ENCODE results near the gene SUN3.
"Not testable (repeated sequence)": the region's sequence is repeated elsewhere in the genome, so short reads cannot be mapped to it uniquely, and the experiment has no call there.

The SUN3 gene

DNA sequence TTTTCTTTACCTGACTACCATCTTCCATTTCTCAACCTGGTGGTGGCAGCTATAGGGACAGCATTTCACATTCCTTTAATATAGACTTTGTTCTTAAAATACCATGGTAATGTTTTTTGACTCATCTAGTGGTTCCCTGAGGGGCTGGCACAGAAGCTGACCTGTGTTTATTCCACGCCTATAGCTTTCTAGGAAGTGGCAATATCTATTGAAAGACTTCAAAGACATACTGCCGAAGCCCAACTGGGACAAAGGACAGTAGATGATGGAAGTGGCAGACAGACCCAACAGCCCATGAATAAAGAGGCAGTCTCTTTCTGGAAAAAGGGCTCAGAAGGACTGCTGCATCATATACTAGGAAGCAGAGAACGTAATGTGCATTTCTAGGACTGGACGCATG, 11.2 kb downstream of the SUN3 start:
- no peak for FAIRE-seq

DNA sequence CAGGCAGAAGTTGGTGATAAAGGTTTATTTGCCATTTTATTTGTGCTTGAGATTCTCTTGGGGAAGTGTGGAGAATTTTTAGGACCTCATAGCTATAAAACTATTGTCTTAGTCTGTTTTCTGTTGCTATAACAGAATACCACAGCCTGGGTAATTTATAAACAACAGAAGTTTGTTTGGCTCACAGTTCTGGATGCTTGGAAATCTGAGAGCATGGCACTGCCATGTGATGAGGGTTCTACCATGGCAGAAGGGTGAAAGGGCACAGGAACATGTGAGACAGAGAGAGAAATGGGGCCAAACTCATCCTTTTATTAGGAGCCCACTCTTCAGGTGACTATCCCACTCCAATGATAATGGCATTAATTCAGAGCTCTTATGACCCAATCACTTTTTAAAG, 12.3 kb downstream of the SUN3 start:
- no peak for FAIRE-seq

DNA sequence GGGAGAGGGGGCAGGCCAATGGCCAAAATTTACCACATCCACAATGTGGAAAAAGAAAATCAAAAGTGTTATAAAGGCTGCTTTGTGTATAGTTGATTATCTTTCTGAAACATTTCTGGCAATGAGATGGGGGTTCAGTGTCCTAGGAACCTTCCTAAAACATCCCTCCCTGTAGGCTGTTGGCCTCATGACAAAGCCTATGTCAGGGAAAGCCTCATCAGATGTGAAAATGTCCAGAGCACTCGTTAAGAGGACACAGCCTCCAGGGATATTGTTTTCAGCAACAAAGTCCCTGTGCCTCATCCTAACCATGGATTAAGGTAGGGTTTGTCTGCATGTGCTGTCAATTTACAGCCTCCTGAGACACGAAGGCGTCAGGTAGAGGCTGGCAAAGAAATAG, 17.0 kb downstream of the SUN3 start:
- no peak for FAIRE-seq

DNA sequence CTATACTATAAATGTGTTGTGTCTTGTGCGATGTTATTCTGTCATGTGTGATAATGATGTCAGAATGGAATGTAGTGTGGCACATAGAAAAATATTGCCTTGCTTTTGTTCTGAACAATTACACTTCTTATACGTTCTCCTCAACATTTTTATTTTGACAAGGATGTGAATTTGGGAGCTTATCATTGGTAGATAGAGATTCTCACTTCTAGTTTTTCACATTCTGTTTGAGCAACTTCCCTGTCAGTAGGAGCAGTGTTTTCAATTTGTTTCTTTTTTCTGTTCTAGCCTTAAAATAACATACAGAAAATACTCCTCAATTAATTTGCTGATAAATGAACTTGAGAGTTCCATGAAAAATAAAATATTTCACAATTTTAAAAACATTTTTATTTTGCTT, 17.6 kb downstream of the SUN3 start:
- no peak for FAIRE-seq

DNA sequence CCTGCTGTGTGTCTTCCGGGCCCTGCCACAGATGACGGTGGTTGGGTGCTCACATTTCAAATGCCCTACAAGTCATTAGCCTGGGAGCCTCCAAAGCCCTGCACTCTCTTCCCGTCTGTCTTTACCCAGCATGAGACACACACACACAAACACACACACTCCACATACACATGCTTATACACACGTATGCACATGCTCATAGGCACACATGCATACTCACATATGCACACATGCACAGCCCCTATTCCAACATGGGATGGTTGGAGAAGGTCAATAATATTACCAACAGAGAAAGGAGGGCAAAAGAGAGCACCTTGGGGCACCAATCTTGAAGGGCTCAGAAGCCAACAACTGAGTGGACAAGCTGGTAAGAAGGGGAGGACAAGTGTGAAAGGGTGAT, 19.0 kb downstream of the SUN3 start:
- FAIRE-seq: no peak

DNA sequence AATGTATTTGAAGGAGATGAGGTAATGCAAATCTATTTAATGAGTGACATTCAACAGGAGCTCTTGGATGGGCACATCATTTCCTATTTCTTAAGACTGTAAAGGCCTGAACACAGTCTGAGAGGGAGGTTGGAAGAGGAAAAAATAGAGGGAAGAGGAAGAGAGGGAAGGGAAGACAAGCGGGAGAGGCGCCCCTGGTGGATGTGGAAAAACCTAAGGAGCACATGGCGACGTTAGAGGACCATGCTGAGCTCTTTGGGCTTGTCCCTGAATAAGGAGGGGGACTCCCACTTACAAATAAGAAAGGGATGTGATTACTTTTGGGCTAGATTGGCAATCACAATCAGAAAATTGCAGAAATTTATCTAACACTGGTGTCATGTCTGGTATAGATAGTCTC, 19.6 kb downstream of the SUN3 start:
- no peak for FAIRE-seq

DNA sequence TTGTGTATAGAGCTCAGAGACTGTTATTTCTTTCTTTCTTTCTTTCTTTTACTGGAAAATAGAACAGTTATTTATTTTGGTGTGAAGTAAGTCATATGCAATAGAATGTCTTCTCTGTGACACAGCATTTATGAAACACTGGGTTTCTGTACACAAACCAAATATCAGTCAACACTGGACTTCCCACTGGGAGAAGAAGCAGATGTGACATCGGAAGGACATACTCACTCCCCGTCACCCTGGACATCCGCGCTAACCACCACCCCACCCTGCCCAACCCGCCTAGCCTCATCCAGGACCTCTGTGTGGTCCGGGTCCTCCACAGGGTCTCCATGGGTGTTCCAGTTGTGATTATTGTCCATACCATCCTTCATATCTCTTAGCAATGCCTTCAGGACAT, 22.0 kb downstream of the SUN3 start:
- FAIRE-seq: no peak

DNA sequence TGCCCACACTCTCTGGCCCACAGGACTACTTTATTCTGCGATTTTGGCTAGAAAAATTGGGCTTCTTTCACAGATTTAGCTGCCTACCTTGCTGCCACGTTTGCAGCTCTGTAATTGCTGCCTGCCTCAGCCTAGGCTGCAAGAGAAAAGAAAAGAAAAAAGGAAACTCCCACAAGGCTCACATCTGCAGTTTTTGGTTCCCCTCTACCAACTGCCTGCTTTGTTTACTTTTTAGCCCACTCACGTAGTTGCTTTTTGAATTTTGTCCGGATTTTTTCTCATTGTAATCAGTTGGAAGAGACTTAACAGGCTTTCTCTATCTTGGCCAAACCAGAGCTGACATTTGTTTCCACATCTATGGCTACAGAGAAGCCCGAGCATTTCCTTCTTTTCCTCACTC, 24.3 kb downstream of the SUN3 start:
- no peak for FAIRE-seq

DNA sequence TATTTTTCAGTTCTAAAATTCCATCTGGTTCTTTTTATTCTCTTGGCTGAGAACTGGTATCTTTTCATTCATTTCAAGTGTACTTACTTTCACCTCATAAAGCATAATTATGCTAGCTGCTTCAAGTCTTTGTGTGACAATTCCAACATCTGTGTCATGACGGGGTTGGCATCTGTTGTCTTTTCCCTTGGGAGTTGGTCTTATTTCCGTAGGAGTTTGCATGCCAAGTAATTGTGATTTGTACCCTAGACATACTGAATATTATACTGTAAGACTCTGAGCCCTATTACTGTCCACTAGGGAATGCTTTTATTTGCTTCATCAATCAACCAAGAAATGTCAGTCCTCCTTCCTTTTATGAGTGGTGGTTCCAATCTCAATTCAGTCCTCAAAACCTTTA, 24.9 kb downstream of the SUN3 start:
- FAIRE-seq: no peak

DNA sequence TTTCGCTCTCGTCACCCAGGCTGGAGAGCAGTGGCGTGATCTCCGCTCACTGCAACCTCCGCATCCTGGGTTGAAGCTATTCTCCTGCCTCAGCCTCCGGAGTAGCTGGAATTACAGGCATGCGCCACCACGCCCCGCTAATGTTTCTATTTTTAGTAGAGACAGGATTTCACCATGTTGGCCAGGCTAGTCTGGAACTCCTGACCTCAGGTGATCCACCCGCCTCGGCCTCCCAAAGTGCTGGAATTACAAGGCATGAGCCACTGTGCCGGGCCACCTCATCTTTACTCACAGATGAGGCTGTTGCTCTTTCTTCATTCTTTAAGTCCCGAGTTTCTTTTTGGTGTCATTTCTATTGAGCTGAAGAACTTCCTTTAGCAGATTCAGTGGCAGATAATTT, 28.7 kb downstream of the SUN3 start:
- not testable (repeated sequence) for FAIRE-seq

DNA sequence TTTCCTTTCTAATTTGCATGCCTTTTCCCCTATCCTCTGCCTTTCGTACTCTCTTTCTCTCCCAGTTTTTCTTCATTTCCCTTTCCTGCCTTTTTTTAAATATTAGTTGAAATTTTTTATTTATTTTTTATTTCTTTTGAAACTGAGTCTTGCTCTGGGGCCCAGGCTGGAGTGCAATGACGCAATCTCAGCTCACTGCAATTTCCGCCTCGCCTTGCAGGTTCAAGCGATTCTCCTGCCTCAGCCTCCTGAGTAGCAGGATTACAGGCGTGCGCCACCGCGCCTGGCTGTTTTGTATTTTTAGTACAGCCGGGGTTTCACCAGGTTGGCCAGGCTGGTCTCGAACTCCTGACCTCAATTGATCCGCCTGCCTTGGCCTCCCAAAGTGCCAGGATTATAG, 29.5 kb downstream of the SUN3 start:
- FAIRE-seq: no peak

DNA sequence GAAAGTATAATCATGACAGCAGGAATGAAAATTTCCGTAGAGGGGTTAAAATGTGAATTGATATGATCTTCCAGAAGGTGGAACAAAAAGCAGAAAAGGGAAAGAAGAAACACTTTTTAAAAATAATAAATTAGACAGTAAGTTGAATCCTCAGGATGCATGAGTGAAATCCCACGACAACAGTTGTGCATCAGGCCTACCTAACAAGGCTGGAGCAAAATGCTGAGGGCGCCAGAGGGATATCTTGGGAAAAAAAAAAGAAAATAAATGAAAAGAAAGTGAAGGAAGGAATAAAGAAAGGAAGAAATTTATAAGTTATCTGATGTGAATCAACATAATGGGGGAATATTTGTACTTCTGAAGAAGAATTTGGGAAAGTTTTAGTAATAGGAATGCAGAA, 36.5 kb downstream of the SUN3 start:
- no peak for FAIRE-seq

DNA sequence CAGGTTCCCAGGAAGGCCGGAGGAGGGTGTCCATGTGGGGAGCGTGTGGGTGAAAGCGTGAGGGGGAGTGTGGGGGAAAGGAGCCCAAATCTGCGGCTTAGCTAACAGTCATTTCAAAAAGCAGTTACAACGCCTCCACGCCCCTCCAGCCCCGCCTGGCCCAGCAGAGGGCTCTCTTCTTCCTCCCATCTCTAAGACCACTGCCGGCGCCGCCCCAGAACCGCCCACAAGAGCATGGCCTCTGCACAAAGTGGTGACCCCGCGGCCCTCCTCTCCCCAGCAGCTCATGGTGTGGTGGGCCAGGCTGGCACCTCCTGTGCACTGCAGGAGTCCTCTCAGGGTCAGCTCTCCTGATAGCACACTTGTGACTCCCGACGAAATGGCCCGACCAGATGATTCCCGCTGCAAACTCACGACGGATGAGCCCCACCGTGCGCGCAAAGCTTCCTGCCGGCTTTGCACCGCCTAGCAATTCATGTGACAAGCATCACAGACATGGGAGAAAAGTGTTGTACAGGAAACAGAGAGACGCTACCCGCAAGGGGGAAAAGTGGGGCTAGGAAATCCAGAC, 37.1 kb downstream of the SUN3 start:
- FAIRE-seq: no peak

DNA sequence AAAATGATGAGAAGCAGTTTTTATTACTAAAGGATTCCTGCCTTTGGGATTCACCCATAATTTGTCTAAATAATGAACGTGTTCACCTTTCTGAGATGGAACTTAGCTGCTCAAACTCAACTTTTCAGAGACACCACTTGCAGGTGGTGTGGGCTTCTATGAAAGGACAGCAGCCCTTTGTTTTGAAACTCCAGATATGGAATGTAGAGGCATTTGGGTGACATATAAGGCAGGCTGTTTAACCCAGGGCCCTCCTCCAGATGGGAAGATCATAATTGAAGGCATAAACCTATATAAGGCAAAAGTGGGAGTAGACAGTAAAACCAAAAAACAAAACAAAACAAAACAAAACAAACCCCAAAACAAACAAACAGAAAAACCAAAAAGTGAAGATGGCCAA, 37.6 kb downstream of the SUN3 start:
- FAIRE-seq: no peak

DNA sequence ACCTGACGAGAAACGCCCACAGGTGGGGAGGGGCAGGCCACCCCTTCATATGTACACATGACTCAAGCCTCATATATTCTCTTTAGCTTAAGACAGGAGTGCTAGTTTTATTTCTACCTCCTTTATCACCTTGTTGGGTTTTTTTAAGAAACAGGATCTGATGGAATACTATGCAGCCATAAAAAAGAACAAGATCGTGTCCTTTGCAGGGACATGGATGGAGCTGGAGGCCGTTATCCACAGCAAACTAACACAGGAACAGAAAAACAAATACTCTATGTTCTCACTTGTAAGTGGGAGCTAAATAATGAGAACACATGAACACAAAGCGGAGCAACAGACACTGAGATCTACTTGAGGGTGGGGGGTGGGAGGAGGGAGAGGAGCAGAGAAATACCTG, 38.3 kb downstream of the SUN3 start:
- no peak for FAIRE-seq

DNA sequence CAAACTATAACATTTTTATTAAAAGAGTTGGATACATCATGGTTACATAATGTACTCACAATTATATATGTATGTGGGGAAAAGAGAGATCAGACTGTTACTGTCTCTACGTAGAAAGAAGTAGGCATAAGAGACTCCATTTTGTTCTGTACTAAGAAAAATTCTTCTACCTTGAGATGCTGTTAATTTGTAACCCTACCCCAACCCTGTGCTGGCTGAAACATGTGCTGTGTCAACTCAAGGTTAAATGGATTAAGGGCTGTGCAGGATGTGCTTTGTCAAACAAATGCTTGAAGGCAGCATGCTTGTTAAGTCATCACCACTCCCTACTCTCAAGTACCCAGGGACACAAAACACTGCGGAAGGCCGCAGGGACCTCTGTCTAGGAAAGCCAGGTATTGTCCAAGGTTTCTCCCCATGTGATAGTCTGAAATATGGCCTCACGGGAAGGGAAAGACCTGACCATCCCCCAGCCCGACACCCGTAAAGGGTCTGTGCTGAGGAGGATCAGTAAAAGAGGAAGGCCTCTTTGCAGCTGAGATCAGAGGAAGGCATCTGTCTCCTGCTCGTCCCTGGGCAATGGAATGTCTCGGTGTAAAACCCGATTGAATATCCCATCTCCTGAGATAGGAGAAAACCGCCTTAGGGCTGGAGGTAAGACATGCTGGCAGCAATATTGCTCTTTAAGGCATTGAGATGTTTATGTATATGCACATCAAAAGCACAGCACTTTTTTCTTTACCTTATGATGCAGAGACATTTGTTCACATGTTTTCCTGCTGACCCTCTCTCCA, 39.1 kb downstream of the SUN3 start:
- peak; percentile 52 for FAIRE-seq

DNA sequence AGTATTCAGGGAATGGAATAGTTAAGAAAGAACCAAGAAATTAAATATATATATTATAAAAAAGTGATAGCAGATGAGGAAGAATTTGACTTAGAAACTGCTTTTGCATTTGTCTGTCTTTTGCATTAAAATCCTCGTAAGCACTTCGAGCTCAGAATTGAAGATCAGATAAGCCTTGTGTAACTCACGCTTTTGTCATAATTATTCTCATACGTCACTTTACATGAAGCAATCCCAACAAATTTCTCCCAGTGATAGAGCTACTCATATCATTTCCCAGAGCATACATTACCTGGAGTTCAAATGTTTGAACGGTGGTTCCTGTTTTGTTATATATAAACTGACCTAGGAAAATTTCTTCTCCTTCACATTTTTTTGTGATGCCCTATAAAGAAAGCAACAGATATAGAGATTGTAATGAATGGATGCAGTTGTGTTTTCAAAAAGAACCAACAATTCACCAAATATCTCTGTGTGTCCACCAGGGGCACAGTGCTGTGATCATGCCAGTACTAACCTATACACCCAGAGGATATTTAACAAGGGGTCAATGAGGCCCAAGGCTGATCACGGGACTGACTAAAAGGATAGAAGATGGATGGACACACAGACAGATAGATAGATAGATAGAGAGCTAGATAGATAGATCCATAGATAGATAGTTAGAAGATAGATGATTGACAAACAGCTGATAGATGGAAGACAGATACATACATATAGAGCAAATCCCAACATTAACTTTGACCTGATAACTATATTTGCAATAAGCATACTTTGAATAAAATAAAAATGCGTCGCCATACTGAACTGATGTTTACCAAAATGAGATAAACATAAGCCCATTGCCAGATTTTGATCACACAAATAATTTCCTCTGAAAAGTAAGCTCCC, 40.2 kb downstream of the SUN3 start:
- peak; percentile 15 for FAIRE-seq

DNA sequence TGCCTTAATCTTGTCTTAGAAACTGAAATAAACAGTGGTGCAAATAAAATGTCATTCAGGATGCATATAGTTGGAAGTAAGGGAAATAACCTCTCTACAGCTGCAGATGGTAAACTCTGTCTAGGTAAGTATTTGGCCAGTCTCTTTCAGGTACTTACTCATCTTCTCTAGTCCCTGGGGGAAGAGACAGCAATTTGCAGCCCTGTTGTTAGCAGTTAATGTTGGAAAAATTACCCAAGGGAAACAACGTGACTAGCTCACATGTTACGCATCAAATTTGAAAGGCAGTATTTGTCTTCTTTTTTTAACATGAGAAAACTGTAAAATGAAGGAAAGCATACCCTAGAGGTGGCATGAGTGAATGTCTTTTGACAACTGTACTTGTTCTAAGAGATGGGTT, 46.3 kb downstream of the SUN3 start:
- FAIRE-seq: no peak

DNA sequence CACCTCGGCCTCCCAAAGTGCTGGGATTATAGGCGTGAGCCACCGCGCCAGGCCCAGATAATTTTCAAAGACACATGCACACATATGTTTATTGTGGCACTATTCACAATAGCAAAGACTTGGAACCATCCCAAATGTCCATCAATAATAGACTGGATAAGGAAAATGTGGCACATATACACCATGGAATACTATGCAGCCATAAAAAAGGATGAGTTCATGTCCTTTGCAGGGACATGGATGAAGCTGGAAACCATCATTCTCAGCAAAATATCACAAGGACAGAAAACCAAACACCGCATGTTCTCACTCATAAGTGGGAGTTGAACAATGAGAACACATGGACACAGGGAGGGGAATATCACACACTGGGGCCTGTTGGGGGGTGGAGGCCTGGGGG, 48.3 kb downstream of the SUN3 start:
- FAIRE-seq: not testable (repeated sequence)

DNA sequence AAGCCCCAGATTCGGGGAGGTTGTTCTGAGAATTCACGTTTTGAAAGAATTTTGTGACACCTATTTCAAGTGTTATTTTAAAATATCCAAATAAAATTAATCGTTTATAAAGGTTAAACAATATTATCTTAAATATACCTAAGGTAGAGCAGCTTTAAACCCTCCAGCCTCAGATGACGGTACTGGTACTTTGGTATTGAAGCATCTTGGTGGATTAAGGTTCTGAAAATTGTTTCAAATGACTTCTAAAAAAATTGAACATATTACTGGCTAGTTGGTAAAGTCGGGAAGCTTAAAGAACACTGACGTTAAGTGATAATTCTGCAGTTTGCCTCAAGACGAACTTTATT, 49.1 kb downstream of the SUN3 start:
- no peak for FAIRE-seq

DNA sequence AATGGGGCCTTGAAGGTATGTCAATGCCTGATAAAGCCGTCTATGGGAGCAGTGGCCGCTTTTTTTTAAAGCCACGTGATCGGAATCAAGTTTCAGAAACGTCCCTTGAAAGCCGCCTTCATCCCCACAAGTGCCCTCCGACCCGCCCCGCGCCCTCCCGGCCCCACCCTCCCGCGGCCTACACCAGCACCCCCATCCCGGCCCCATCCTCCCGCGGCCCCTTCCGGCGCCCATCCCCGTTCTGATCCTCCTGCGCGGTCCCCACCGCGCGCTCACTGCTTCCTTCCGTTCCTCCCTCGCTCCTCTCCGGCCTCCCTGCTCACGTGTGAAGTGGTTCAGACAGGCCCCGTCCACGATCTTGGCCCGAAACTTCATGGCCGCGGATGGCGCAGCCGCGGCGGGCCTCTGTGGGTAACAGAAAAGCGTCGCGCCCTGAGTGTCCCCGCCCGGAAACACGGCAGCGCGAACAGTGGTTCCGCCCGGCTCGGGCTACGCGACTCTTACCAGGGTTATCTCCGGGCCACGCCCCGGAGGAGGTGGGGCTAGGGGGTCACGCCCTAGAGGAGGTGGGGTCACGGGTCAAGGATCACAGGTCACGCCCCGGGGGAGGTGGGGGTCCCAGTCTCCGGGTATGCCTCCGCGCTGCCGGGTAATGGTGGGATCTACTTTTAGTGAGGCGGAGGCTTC, 49.6 kb downstream of the SUN3 start, which contains the start of gene HUS1:
Gene HUS1 (minus strand): TSS at position 471 of the 687 bp plus-strand sequence. CDS start 96 bp downstream, at position 375.
- peak; percentile 86 for FAIRE-seq

DNA sequence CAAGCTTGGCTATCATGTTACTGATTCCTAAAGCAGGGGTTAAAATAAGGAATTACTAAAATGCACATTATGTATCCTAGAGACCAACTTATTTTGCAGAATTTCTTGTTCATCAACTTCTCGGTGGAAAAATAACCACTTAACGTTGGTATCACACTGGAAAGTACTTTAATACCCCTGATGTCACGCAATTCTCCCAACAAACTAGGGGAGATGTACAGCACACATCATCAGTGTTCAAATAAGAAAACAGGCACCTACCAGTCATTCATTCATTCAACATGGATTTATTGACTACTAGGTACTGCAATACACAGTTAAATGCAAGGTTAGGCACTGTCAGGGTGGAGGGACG, 50.1 kb downstream of the SUN3 start:
- no peak for FAIRE-seq

DNA sequence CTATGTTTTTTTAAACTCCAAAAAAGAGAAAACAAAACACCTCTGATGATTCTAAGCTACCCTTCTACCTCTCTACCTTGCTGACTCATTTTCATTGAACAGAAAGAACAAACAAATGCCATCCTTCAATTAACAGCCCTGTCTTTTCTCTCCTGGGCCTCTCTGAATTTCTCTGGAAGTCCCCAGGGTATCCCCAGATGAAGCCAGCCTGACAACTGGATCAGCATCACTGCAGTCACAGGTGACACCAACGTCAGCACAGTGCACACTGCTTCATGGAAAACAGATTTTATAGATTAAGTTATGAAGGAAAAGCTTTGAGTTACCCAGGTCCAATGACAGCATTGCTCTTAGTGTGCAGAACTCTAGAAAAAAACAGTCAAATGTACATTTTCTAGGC, 55.2 kb downstream of the SUN3 start:
- FAIRE-seq: no peak
